PC-3 (cell line): ENCODE data around the gene SOX5.

Experiments used
- CTCF ChIP-seq: fragments of 300-600 bp; sonication (generic); conservative IDR thresholded peaks from 2 replicates; pipeline ENCODE4 v1.5.1; 2017; ENCODE audit warnings: antibody characterized with exemption, low read depth, mild to moderate bottlenecking, low read length
- EZH2phosphoT487 ChIP-seq: fragments of 300-600 bp; sonication (generic); IDR thresholded peaks from 2 replicates; pipeline ENCODE4 v1.6.1; 2018; ENCODE audit warnings: mild to moderate bottlenecking, antibody characterized with exemption, low read length, borderline replicate concordance

- TF ChIP-seq CTCF (no peak), EZH2phosphoT487 (no peak)
Observed at GRCh38 chr12:23945249-23945648, 4.2 kb downstream of the SOX5 start.
